Measurements from ENCODE around the gene MROH2A.

MROH2A gene

GRCh38 chr2:233824373-233824772 lies 46.2 kb downstream of the MROH2A start:
- Histone ChIP-seq H3K4me1 (ENCODE audit: control insufficient read depth, insufficient read depth, low read length, poor library complexity, severe bottlenecking) (no peaks in the 10 kb centered on the region), H3K4me3 (ENCODE audit: insufficient read depth, low read depth, low read length, poor library complexity, severe bottlenecking) (no peak overlapping the region), H3K27ac (ENCODE audit: insufficient read depth, low read length, poor library complexity, severe bottlenecking) (no peak overlapping the region), H3K9me3 (ENCODE audit: control insufficient read depth, low read length) (no peaks in the 10 kb centered on the region), H3K27me3 (replicated peaks; ENCODE audit: control insufficient read depth, insufficient read depth, low read length, poor library complexity, severe bottlenecking) (no peaks in the 10 kb centered on the region), H3K36me3 (ENCODE audit: control insufficient read depth, insufficient read depth, low read length) (no peaks in the 10 kb centered on the region)
- no peak for DNase-seq

- no peak overlapping the region for H3K4me3 ChIP-seq (ENCODE audit: insufficient read depth, low read depth, low read length, poor library complexity, severe bottlenecking)
- no peaks in the 10 kb centered on the region for H3K9me3 ChIP-seq (ENCODE audit: control insufficient read depth, low read length)
- H3K27me3 ChIP-seq (replicated peaks; ENCODE audit: control insufficient read depth, insufficient read depth, low read length, poor library complexity, severe bottlenecking), result no peaks in the 10 kb centered on the region
- H3K36me3 ChIP-seq (ENCODE audit: control insufficient read depth, insufficient read depth, low read length), result no peaks in the 10 kb centered on the region
- DNase-seq, result no peak
- H3K4me1 ChIP-seq (ENCODE audit: control insufficient read depth, insufficient read depth, low read length, poor library complexity, severe bottlenecking), result no peaks in the 10 kb centered on the region
- no peak overlapping the region for H3K27ac ChIP-seq (ENCODE audit: insufficient read depth, low read length, poor library complexity, severe bottlenecking)
Measured at GRCh38 chr2:233828546-233829192, 50.5 kb downstream of the MROH2A start.

GRCh38 chr2:233829193-233830110 lies 51.3 kb downstream of the MROH2A start:
- Histone ChIP-seq H3K9me3 (ENCODE audit: control insufficient read depth, low read length) (no peaks in the 10 kb centered on the region), H3K27ac (ENCODE audit: insufficient read depth, low read length, poor library complexity, severe bottlenecking) (no peak overlapping the region), H3K27me3 (replicated peaks; ENCODE audit: control insufficient read depth, insufficient read depth, low read length, poor library complexity, severe bottlenecking) (no peaks in the 10 kb centered on the region), H3K4me1 (ENCODE audit: control insufficient read depth, insufficient read depth, low read length, poor library complexity, severe bottlenecking) (no peaks in the 10 kb centered on the region), H3K36me3 (ENCODE audit: control insufficient read depth, insufficient read depth, low read length) (no peaks in the 10 kb centered on the region), H3K4me3 (ENCODE audit: insufficient read depth, low read depth, low read length, poor library complexity, severe bottlenecking) (no peak overlapping the region)
- no peak for DNase-seq

- no peaks in the 10 kb centered on the region for H3K4me1 ChIP-seq (ENCODE audit: control insufficient read depth, insufficient read depth, low read length, poor library complexity, severe bottlenecking)
- H3K9me3 ChIP-seq (ENCODE audit: control insufficient read depth, low read length), result no peaks in the 10 kb centered on the region
- H3K27ac ChIP-seq (ENCODE audit: insufficient read depth, low read length, poor library complexity, severe bottlenecking), result no peak overlapping the region
- no peaks in the 10 kb centered on the region for H3K27me3 ChIP-seq (replicated peaks; ENCODE audit: control insufficient read depth, insufficient read depth, low read length, poor library complexity, severe bottlenecking)
- DNase-seq, result no peak
- no peaks in the 10 kb centered on the region for H3K36me3 ChIP-seq (ENCODE audit: control insufficient read depth, insufficient read depth, low read length)
- H3K4me3 ChIP-seq (ENCODE audit: insufficient read depth, low read depth, low read length, poor library complexity, severe bottlenecking), result no peak overlapping the region
Measured at GRCh38 chr2:233830111-233830802, 52.1 kb downstream of the MROH2A start.

GRCh38 chr2:233831011-233831721 lies 53.0 kb downstream of the MROH2A start:
- DNase-seq, result no peak

GRCh38 chr2:233831861-233832260 lies 53.7 kb downstream of the MROH2A start:
- Histone ChIP-seq H3K36me3 (ENCODE audit: control insufficient read depth, insufficient read depth, low read length) (no peaks in the 10 kb centered on the region), H3K4me3 (ENCODE audit: insufficient read depth, low read depth, low read length, poor library complexity, severe bottlenecking) (no peak overlapping the region), H3K27me3 (replicated peaks; ENCODE audit: control insufficient read depth, insufficient read depth, low read length, poor library complexity, severe bottlenecking) (no peaks in the 10 kb centered on the region), H3K27ac (ENCODE audit: insufficient read depth, low read length, poor library complexity, severe bottlenecking) (no peak overlapping the region), H3K9me3 (ENCODE audit: control insufficient read depth, low read length) (no peaks in the 10 kb centered on the region), H3K4me1 (ENCODE audit: control insufficient read depth, insufficient read depth, low read length, poor library complexity, severe bottlenecking) (no peaks in the 10 kb centered on the region)
- DNase-seq, result no peak

More at GRCh38 chr2:233831011-233831721, 53.0 kb downstream of the MROH2A start:
- H3K36me3 ChIP-seq (ENCODE audit: control insufficient read depth, insufficient read depth, low read length), result no peaks in the 10 kb centered on the region
- H3K27me3 ChIP-seq (replicated peaks; ENCODE audit: control insufficient read depth, insufficient read depth, low read length, poor library complexity, severe bottlenecking), result no peaks in the 10 kb centered on the region
- H3K4me3 ChIP-seq (ENCODE audit: insufficient read depth, low read depth, low read length, poor library complexity, severe bottlenecking), result no peak overlapping the region
- no peak overlapping the region for H3K27ac ChIP-seq (ENCODE audit: insufficient read depth, low read length, poor library complexity, severe bottlenecking)
- H3K9me3 ChIP-seq (ENCODE audit: control insufficient read depth, low read length), result no peaks in the 10 kb centered on the region
- H3K4me1 ChIP-seq (ENCODE audit: control insufficient read depth, insufficient read depth, low read length, poor library complexity, severe bottlenecking), result no peaks in the 10 kb centered on the region

- H3K27ac ChIP-seq (ENCODE audit: insufficient read depth, low read length, poor library complexity, severe bottlenecking), result no peak overlapping the region
- no peaks in the 10 kb centered on the region for H3K9me3 ChIP-seq (ENCODE audit: control insufficient read depth, low read length)
- no peaks in the 10 kb centered on the region for H3K4me1 ChIP-seq (ENCODE audit: control insufficient read depth, insufficient read depth, low read length, poor library complexity, severe bottlenecking)
- DNase-seq, result no peak
- H3K36me3 ChIP-seq (ENCODE audit: control insufficient read depth, insufficient read depth, low read length), result no peaks in the 10 kb centered on the region
- H3K4me3 ChIP-seq (ENCODE audit: insufficient read depth, low read depth, low read length, poor library complexity, severe bottlenecking), result no peak overlapping the region
- H3K27me3 ChIP-seq (replicated peaks; ENCODE audit: control insufficient read depth, insufficient read depth, low read length, poor library complexity, severe bottlenecking), result no peaks in the 10 kb centered on the region
Measured at GRCh38 chr2:233832414-233832813, 54.3 kb downstream of the MROH2A start.

GRCh38 chr2:233832869-233833311 lies 54.8 kb downstream of the MROH2A start:
- Histone ChIP-seq H3K27ac (ENCODE audit: insufficient read depth, low read length, poor library complexity, severe bottlenecking) (no peak overlapping the region), H3K36me3 (ENCODE audit: control insufficient read depth, insufficient read depth, low read length) (no peaks in the 10 kb centered on the region), H3K9me3 (ENCODE audit: control insufficient read depth, low read length) (no peaks in the 10 kb centered on the region), H3K27me3 (replicated peaks; ENCODE audit: control insufficient read depth, insufficient read depth, low read length, poor library complexity, severe bottlenecking) (no peaks in the 10 kb centered on the region), H3K4me3 (ENCODE audit: insufficient read depth, low read depth, low read length, poor library complexity, severe bottlenecking) (no peak overlapping the region), H3K4me1 (ENCODE audit: control insufficient read depth, insufficient read depth, low read length, poor library complexity, severe bottlenecking) (no peaks in the 10 kb centered on the region)
- no peak for DNase-seq

- DNase-seq, result no peak
- H3K4me3 ChIP-seq (ENCODE audit: insufficient read depth, low read depth, low read length, poor library complexity, severe bottlenecking), result no peak overlapping the region
- no peak overlapping the region for H3K27ac ChIP-seq (ENCODE audit: insufficient read depth, low read length, poor library complexity, severe bottlenecking)
- no peaks in the 10 kb centered on the region for H3K9me3 ChIP-seq (ENCODE audit: control insufficient read depth, low read length)
- H3K36me3 ChIP-seq (ENCODE audit: control insufficient read depth, insufficient read depth, low read length), result no peaks in the 10 kb centered on the region
- no peaks in the 10 kb centered on the region for H3K4me1 ChIP-seq (ENCODE audit: control insufficient read depth, insufficient read depth, low read length, poor library complexity, severe bottlenecking)
- no peaks in the 10 kb centered on the region for H3K27me3 ChIP-seq (replicated peaks; ENCODE audit: control insufficient read depth, insufficient read depth, low read length, poor library complexity, severe bottlenecking)
Measured at GRCh38 chr2:233833345-233833744, 55.2 kb downstream of the MROH2A start.

Data from effector memory CD4-positive, alpha-beta T cell (primary cell).